HG02678 (cell line): ENCODE data around the gene GPHN.

Experiments
- ATAC-seq: cut with Tn5 transposase; IDR thresholded peaks from one replicate; pipeline ENCODE4 v1.9.1; 2021; ENCODE audit warnings: mild to moderate bottlenecking, moderate library complexity; ENCODE audit not compliant: unreplicated experiment

Gene GPHN

DNA sequence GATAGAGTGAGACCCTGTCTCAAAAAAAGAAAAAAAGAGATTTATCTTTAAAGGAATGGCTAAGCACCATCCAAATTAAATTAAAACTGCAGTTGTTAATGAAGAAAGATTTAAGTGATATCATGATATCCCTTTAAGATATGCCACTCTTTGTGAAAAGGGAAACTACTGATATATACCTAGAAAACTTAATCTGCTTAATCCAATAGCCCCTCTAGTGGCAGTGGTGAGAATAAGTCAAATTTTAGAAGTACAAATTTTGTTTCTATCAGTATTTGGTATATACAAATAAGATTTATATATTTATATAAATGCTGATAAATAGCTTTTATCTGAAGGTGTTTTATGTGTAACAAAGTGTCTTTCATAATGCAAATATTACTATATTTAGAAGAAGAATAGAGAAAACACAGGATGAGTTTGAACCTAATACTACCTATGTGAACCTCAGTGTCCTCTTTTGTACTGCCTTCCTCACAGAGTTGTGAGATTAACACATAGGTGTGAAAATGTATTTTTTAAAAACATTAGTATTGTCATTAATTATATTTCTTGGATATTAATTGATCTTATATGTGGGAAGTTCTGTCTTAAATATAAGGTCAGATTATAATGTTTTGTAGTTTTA is 629.9 kb downstream of the GPHN start:
- no peak for ATAC-seq

DNA sequence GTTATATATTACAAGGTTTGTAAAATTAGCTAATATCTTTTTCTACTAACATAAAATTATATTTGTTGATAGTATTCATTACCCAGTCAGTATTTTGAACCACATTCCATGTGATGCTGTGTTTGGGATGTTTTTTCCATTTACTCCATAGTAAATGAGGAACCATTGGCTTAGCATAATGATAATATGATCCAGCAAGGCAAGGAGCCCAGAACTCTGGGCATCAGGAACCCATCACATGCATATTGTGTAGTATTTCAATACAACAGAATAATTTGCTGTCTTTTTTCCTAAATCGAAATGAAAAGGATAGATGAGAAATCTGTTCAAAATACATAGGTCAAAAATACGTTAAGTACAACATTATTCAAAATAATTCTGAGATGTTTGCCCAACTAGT is 632.6 kb downstream of the GPHN start:
- no peak for ATAC-seq

DNA sequence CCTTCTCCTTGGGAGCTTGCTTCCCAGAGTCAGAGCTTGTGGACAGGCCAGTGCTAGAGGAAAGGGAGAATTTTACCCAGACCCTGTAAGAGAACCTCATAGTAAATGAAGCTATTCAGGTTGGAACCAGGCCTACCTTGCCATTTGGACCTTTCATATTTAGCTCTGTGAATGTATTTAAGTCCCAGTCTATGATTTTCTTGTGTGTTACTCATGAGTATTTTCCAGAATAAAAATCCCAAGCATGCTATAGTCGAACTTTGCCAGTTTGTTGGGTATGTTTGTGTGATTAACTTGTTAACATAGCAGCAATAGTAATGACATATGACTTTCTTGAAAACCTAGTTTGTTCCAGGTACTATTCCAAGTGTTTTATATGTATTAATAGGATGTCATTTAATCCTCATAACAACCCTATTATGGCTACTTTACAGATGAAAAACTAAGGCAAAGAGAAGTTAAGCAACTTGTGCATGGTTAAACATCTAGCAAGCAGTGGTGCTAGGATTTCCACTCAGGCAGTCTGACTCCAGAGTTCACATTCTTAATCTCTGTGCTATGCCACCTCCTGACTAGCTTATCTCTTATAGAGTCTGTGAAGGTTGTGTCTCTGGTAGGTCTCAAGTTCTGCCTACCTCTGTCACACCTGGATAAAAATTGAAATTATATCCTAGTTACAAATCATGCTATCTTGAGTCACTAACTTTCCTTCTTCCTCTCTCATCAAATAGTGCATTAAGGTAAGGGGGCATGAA is 633.4 kb downstream of the GPHN start:
- no peak for ATAC-seq

DNA sequence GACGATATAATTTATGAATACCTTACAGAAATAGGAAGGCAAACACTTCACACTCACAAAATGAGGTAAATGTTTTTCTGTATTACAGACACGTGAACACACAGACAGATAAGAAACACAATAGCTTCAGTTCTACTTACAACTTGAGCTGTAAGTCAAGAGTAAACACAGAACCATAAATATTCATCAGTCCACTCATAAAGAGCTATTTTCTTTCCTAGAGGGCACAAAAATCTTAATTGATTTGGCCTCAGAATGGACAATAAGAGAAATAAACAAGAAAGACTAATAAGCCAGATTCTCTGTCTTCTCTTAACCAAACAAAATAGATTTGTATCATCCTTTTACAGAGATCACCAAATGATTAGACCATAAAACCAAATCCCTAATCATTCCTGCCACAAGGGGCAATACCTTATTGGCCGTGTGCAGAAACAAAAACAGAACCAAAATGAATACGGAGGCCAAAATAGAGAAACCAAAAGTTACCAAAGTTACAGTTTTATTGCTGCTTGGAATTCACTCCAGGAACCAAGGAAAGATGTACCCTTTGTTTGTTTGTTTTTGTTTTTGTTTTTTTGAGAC is 643.2 kb downstream of the GPHN start:
- no peak for ATAC-seq

DNA sequence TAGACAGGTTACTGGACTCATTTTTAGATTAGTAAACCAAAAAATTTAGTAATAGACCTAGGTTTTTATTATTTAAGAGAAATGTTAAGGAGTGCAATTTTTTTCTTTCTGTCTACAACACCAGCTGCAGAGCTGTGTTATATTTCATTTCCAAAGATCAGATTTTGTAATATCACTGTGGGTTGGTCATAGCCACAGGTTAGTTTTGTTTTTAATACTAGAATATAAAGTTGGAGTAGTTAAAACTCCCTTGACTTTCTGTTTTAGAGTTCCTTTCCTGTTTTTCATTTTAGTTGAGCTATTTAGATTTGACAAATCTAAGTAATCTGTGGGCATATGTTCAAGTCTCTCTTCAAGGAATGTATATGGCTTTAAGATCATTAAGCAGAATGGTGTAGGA is 650.6 kb downstream of the GPHN start:
- no peak for ATAC-seq

DNA sequence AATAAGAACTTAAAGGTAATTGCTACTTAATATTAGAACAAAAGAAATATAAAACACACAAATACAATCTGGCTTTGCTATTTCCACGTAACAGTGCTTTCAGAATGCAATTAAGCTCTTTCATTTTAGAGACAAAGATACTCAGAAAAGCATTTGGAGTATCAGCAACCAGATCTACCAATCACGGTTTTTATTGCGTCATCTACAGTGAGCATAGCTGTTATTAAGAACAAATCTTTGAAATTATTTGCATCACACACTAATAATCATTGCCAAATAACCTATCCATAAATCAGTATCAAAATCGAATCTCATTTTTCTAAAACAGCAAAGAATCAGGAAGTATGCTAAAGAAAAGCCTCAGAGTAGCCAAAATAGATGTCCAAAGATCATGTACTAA is 654.4 kb downstream of the GPHN start:
- no peak for ATAC-seq

DNA sequence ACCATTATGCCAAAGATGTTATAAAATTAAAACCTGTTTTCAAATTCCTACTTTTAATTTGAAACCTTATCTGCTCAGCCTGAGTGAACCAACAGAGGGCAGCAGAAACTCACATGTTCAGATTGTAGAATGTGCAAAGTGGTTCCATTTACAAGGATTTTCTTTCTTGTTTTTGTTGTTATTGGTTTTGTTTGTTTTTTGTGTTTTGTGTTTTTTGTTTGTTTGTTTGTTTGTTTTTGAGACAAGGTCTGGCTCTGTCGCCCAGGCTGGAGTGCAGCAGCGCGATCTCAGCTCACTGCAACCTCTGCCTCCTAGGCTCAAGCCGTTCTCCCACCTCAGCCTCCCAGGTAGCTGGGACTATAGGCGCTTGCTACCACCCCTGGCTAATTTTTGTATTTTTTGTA is 658.5 kb downstream of the GPHN start:
- no peak for ATAC-seq

DNA sequence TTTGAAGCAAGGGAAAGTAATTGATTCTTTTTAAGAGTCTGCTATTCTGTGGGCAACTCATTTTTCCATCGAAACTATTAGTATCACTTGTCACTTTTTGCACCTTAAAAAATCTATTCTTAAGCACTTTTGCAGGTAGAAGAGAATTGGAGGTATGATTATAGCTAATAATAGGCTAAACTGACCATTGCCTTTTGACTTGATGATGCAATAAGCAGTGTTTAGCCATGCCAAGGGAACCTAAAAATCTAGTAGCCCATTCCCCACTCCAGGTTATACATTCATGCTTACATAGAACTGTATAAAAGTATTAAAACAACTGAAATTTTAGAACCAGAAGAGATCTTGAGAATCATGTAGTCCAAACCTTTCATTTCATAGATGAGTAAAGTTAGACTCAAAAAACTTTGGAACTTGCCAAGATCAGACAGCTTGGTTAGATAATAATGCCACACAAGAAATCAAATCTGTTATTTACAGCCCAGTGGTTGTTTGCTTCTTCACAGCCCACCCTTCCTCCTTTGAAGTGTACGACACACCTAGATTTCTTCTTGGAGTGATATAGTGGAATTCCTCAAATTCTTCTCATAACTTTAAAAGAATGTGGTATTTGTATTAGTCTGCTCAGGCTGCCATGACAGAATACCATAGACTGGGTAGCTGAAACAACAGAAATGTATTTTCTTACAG is 659.6 kb downstream of the GPHN start:
- no peak for ATAC-seq

DNA sequence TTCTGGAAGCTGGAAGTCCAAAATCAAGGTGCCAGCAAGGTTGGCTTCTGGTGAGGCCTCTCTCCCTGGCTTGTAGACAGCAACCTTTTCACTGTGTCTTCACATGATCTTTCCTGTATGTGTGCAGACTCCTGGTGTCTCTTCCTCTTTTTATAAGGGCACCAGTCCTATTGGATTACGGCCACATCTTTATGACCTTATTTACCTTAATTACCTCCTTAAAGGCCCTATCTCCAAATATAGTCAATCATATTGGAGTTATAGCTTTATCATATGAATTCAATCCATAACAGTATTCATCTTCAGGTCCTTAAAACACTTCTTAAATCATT is 660.1 kb downstream of the GPHN start:
- no peak for ATAC-seq

DNA sequence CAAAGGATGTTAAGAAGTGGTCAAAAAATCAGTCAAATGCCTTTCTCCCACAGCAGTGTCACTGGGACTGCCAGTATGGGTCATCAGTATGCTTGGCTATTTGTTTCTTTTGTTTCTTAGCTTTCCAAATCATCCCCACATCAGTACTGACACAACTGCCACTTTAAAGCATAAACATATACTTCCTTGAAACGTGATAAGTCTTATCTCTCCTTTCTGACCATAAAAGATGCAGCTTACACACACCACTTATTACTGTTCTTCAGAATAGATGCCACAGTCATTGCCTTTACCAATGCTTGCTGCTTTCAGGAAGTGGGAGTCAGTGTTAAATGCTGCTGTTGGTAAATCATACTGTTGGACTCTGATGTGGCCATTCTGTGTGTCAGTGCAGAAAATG is 662.7 kb downstream of the GPHN start:
- ATAC-seq, result no peak

DNA sequence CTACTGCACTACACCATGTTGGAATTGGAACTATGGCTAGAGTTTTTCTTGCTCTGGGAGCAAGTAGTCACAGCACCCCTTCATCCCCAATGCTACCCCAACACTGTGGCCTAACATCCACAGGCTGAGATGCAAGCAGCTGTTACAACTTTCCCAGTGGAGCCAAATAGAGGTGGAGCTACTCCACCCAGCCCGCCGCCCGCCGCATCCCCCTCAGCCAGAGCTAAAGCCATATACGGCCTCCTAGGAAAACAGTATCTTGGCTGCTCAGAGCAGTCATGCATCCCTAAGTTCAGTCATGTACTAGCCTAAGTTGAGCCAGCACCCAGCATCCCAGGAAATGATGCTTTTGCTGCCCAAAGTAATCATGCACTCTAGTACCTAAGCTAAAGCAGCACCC is 664.1 kb downstream of the GPHN start:
- ATAC-seq, result no peak

DNA sequence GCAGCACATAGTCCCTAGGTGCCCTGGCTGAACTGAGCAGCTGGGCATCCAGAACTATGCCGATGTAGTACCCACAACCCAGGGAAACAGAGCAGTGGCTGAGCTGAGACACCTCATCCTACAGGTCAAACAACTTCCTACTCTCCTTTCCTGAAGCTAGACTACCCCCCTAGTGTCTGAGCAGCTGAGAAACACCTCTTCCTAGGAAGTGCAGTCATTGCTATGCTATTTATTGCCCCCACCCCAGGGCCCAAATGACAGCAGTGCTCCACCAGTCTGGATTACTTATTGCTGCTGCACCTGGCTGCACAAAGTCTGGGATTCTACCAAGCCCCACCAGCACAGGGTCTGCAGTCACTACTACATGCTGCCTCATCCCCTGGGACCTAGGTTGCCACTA is 664.6 kb downstream of the GPHN start:
- no peak for ATAC-seq

DNA sequence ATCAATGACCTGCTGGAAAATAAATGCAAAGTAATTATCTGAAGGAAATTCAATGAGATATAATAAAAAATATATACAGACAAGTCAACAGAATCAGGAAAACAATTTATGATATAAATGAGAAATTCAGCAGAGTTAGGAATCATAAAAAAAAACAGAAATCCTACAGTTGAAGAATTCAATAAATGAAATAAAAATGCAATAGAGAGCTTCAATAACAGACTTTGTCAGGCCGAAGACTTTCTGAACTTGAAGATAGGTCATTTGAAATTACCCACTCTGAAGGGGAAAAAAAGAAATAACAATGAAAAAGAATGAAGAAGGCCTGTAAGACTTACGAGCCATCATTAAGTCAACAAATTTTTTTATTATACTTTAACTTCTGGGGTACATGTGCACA is 665.8 kb downstream of the GPHN start:
- ATAC-seq, result no peak

DNA sequence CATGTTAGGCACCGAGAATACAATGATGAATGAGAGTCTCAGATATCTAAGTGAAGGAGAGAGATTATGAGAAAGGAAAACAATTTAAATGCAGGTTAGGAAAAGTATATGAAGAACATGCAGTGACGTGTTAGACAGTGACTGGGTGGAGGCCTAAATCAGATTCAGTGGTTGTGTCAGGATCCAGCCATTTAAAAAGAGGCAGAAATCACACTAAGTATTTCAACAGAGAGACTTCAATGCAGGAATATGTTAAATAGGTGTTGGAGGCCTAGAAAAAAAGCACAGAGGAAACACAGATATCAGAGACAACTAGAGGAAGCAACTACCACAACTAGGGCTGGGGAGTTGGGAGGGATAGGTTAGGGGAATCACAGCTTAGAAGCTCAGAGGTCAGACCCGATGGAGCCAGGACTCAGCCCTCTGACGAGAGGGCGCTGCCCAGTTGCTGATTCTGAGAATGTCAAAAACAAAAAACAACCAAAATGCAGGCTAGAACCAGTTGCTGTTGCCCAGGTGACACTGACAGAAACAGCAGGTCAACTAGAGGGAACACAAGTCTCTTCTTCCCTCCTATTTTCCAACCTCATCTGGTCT is 678.3 kb downstream of the GPHN start:
- ATAC-seq, result no peak

DNA sequence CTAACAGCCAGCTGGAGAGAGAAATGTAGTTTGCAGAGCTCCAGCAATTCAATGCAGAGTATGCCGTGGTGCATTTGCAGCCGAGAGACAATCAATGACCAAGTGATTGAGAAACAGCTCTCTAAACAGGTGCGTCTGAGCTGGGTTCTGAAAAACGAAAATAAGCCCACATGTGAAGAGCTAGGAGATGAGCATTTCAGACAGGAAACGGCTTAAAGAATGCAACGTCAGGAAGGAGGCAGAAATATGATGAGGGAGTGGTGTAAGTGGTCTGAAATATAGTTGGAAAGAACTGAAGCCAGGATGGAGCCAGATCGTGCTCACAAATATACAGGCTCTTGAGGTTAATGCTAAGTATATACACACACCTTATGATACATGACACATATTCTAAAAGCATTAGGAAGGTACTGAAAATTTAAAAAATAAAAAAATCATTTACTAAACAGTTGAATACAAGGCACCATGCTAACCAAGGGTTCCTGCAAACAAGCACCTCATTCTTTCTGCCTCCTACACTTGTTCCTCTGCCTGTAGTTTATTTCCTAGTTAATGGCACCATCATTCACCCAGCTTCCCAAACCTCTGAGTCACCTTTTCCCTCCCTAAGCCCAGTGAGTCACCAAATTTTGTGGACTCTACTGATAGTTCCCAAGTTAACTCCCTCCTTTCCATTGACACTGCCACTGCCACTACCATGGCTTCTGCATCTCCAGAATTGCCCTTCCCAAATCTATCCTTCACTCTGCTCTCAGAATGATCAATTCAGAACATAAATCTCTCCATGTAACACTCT is 679.0 kb downstream of the GPHN start:
- ATAC-seq, result no peak

DNA sequence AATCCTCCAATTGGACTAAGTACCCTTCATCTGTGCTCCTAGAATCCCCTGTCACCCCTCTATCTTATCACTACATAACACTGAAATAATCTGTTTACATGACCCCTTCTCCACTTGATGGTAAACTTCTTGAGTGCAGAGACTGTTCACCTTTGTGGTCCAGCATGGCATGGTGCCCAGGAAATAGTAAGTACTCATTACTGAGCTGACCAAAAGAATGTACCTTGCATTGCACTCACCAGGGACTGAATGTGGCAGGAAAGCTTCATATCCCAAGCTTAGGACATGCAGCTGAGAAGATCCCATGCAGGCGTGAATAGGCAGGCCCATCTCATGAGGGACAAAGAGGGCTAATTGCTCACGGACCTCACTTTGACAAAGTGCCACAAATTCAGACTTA is 679.9 kb downstream of the GPHN start:
- no peak for ATAC-seq

DNA sequence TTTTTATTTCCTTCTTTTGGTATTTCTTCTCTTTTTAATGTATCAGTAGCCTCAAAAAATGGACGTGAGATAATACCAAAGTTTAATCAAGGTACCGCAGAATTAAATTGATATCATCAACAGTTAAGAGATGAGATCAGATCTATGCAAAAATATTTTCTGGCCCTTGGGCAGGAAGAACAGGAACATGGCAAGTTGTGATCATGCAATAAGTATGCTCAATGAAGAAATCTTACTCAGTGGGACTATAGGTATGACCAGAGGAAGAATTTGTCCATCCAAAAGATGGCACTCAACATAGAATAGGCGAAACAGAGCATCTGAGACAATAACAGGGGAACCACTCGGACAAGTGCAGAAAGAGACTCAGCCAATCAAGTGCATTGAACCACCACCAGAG is 680.4 kb downstream of the GPHN start:
- ATAC-seq, result no peak

DNA sequence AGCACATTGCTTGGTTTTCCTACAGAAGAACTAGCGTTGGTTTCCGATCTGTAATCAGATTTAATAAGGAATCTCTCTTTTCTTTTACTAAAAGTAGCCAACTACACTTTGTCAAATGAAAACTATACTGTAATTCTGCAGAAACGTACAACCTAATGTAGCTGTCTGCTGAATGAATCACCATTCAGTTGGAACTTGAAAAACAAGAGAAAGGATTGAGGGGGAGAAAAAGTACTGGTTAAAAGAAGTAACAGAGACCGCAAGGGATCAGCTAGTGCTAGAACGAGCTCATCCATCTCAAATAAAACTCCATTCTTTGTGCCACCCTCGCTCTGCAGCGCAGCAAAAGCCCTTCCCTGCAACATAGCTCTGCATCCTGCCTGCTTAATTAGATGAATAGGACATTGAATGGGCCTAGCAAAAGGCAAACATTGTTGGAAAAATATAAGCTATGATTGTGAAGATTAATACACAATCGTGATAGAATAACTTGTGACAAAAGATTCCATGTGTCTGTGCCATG is 683.9 kb downstream of the GPHN start:
- ATAC-seq, result no peak

DNA sequence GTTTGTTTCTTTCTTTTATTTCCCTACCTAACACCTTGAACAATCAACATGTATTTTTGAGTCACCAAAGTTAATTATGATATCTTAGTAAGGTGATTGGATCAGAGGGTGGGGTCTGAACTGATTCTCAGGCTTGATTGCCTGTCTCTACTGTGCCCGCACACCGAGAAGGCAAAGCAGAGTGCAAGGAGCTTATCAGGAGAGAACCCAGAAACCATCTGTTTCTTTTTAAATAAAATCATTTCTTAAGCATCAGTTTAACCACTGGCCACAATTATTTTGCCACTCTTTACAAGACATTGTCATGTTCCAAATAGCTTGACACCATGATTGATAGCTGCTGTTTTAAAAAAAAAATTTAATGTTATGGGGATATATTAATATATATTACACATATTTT is 684.4 kb downstream of the GPHN start:
- no peak for ATAC-seq

DNA sequence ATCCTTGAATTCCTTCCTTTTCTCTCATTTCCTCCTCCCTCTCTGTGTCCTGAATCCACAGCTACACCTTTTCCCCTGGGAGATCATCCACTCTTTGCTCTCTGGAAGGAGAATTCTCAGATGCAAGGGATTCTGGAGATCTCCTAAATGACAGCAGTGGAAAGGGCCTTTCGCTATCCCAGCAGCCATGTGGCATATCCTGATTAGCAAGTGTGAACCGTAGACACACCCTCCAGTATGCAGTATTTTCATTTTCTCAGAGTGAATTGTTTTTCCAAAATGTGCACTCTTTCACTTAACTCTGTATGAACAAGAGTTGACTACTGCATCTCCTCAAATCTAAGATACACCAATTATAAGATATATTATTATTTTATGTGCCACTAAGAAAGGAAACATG is 687.3 kb downstream of the GPHN start:
- ATAC-seq, result no peak

DNA sequence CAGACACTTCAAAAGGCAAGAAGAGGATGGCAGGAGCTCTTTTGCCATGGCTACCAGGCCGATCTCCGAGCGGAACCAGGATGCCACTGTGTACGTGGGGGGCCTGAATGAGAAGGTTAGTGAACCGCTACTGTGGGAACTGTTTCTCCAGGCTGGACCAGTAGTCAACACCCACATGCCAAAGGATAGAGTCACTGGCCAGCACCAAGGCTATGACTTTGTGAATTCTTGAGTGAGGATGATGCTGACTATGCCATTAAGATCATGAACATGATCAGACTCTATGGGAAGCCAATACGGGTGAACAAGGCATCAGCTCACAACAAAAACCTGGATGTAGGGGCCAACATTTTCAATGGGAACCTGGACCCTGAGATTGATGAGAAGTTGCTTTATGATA is 691.1 kb downstream of the GPHN start:
- no peak for ATAC-seq
